Suprapubic skin (tissue), 4 donors: ENCODE data around the gene METTL25B. TPM values are rescaled to one million over a fixed set of nuclear protein-coding genes. Genes with fewer than 3 reads are reported as not detected.
A peak's percentile ranks its signal among the peaks of the same experiment; 100 is the strongest.

Source experiments
- DNase-seq, 2 donors: peaks; one replicate each; pipeline ENCODE4 v3.0.0-alpha.2; 2019; ENCODE audit warnings: low spot score in 2 of 2
- H3K27ac ChIP-seq: fragments of 200-600 bp; sonication (generic); one replicate; pipeline ENCODE4 v1.5.1; 2019
- H3K27me3 ChIP-seq: fragments of 200-600 bp; sonication (generic); one replicate; pipeline ENCODE4 v1.5.1; 2019
- H3K36me3 ChIP-seq: fragments of 200-600 bp; sonication (generic); one replicate; pipeline ENCODE4 v1.5.1; 2019
- H3K4me1 ChIP-seq: fragments of 200-600 bp; sonication (generic); one replicate; pipeline ENCODE4 v1.5.1; 2019
- H3K4me3 ChIP-seq: fragments of 200-600 bp; sonication (generic); one replicate; pipeline ENCODE4 v1.5.1; 2019; ENCODE audit warnings: mild to moderate bottlenecking
- H3K9me3 ChIP-seq: fragments of 200-600 bp; sonication (generic); one replicate; pipeline ENCODE4 v1.5.1; 2019
- CTCF ChIP-seq, 2 donors: fragments of 200-600 bp in 1 of 2; fragments of 450-650 bp in 1 of 2; sonication (generic) in 1 of 2; IDR thresholded peaks; one replicate each; pipeline ENCODE4 v1.5.1; 2016 to 2019; ENCODE audit warnings: antibody characterized with exemption in 2 of 2, mild to moderate bottlenecking in 1 of 2, moderate library complexity in 1 of 2
- EP300 ChIP-seq: sonication (generic); formaldehyde crosslinking; IDR thresholded peaks from one replicate; pipeline ENCODE4 v1.6.1; 2017; ENCODE audit warnings: antibody characterized with exemption
- POLR2A ChIP-seq, 2 donors: fragments of 450-650 bp; IDR thresholded peaks; one replicate each; pipeline ENCODE4 v1.6.1; 2017; ENCODE audit warnings: antibody characterized with exemption in 2 of 2, mild to moderate bottlenecking in 2 of 2, moderate library complexity in 2 of 2
- POLR2AphosphoS5 ChIP-seq, 3 donors: sonication (generic); formaldehyde crosslinking; IDR thresholded peaks; one replicate each; pipeline ENCODE4 v1.6.1; 2017; ENCODE audit warnings: antibody characterized with exemption in 3 of 3
- WGBS: methylation state at CpG from one replicate; pipeline ENCODE4 v1.1.5; 2018; 5-methylcytosine and 5-hydroxymethylcytosine counted together
- total RNA-seq, 4 donors: library from RNA; depleted of rRNA; stranded (reverse); fragments of >200 nt; gene quantifications; one replicate each; pipeline ENCODE4 v1.1.0, GENCODE V29; 2016

The METTL25B gene
- total RNA-seq, 4 donors from 2014 or later, result 20.7 to 40.3 (median 34.2) TPM

GRCh38 chr1:156740741-156741480 is 12.6 kb downstream of the METTL25B start, which contains the start of gene MRPL24:
MRPL24 (minus strand) TSS chr1:156741088; CDS start chr1:156738704, 2,384 bp downstream.
- TF ChIP-seq POLR2A (IDR thresholded peaks at IDR 0.05), result peak in 1 of 2 donors; percentile 8
- TF ChIP-seq POLR2AphosphoS5 (IDR thresholded peaks at IDR 0.05), result peak; percentile 6 to 94 (median 79)
- TF ChIP-seq CTCF (IDR thresholded peaks at IDR 0.05), result no peak
- no peak for TF ChIP-seq EP300
- Histone ChIP-seq H3K4me3 (peak within 1 kb of the TSS; percentile 59), H3K27me3 (no peaks in the 10 kb centered on the region), H3K36me3 (peaks cover 57% of the 10 kb centered on the region), H3K9me3 (no peaks in the 10 kb centered on the region), H3K4me1 (peaks cover 28% of the 10 kb centered on the region), H3K27ac (peak within 1 kb of the TSS; percentile 75)
- DNase-seq, result peak; percentile 98 to 99
- WGBS, result under 1% methylated on average over 27 of the region's 38 CpGs

DNA sequence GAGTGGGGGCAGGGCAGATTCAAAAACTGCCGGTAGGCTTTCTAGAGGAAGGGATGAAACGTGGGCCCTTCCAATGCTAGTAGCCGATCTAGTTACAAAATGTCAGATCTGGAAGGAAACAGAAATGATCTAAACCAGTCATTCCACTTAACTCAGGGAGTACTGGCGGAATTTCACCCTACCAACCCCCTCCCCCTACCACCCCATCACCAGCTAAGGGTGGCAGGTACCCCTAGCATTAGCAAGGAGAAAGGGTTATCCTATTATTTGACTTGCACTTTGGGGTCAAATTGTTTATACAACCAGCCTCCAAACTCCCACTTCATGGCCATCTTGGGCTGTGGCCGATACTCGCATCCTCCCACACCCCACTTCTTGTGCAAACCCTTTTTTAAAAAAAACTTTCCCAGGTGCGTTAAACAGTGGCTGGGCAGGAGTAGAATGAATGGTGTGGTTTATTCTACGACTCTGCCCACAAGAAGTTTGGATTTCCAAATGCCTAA is 13.3 kb downstream of the METTL25B start:
- DNase-seq, result no peak
- Histone ChIP-seq H3K9me3 (no peaks in the 10 kb centered on the region), H3K36me3 (peaks cover 51% of the 10 kb centered on the region), H3K27me3 (no peaks in the 10 kb centered on the region), H3K27ac (peak overlapping the region; percentile 75), H3K4me3 (peak overlapping the region; percentile 59), H3K4me1 (peaks cover 34% of the 10 kb centered on the region)
- TF ChIP-seq POLR2A (IDR thresholded peaks at IDR 0.05) (no peak), CTCF (IDR thresholded peaks at IDR 0.05) (no peak), EP300 (no peak), POLR2AphosphoS5 (IDR thresholded peaks at IDR 0.05) (no peak)
- WGBS, result 48% methylated on average over 8 of the region's 8 CpGs

- no peak overlapping the region for H3K4me3 ChIP-seq
- TF ChIP-seq EP300 (no peak), CTCF (IDR thresholded peaks at IDR 0.05) (no peak), POLR2AphosphoS5 (IDR thresholded peaks at IDR 0.05) (no peak), POLR2A (IDR thresholded peaks at IDR 0.05) (no peak)
- H3K4me1 ChIP-seq, result peaks cover 39% of the 10 kb centered on the region
- H3K27me3 ChIP-seq, result no peaks in the 10 kb centered on the region
- peaks cover 47% of the 10 kb centered on the region for H3K36me3 ChIP-seq
- no peaks in the 10 kb centered on the region for H3K9me3 ChIP-seq
- peak overlapping the region; percentile 75 for H3K27ac ChIP-seq
- WGBS, result 80% methylated on average over 3 of the region's 3 CpGs
- no peak for DNase-seq
Measured at GRCh38 chr1:156742017-156742416, 13.7 kb downstream of the METTL25B start.

- Histone ChIP-seq H3K4me3 (no peak overlapping the region), H3K36me3 (peaks cover 39% of the 10 kb centered on the region), H3K27ac (no peak overlapping the region), H3K9me3 (no peaks in the 10 kb centered on the region), H3K4me1 (peaks cover 46% of the 10 kb centered on the region), H3K27me3 (no peaks in the 10 kb centered on the region)
- WGBS, result 92% methylated on average over 3 of the region's 4 CpGs
- DNase-seq, result no peak
- TF ChIP-seq CTCF (IDR thresholded peaks at IDR 0.05), result no peak
- TF ChIP-seq POLR2A (IDR thresholded peaks at IDR 0.05), result no peak
- TF ChIP-seq EP300, result no peak
- no peak for TF ChIP-seq POLR2AphosphoS5 (IDR thresholded peaks at IDR 0.05)
Measured at GRCh38 chr1:156742801-156743200, 14.5 kb downstream of the METTL25B start.
